ENCODE results near the gene FAM3B.

The FAM3B gene, protein sequence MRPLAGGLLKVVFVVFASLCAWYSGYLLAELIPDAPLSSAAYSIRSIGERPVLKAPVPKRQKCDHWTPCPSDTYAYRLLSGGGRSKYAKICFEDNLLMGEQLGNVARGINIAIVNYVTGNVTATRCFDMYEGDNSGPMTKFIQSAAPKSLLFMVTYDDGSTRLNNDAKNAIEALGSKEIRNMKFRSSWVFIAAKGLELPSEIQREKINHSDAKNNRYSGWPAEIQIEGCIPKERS

DNA sequence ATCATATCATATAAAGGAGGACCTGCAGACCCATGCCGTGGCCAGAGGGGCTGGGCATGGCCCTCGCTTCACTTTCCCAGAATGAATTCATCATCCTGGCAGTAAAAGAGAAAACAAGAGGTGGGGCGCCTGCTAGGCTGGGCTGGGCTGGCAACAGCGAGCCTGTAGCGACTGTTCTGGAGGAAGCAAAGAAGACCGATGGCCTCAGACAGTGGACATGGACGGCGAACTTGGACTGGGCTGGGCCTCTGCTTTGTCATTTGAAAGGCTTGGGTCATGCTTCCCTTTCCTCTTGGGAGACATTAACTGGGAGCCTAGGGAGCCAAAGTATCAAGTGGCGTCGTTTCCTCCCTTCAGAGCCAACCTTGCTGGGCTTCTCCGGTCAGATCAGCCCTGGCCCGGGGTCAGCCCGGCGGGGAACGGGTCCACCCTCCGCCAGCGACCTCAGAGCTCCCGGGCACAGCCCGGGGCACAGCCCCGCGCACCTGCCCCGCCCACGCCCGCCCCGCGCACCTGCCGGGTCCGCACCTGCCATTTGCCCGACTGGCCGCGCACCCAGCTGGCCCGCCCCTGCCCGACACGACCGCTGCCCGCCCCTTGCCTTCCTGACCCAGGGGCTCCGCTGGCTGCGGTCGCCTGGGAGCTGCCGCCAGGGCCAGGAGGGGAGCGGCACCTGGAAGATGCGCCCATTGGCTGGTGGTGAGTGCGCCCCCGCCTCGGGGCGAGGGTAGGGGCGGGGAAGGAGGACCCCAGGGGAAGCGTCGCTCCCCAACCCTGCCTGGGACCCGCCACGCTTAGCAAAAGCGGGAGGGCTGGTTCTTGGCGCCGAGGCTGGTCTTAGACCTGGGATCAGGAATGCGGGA, at the start of gene FAM3B:
Gene FAM3B, plus strand, starts transcription at position 602 of the 863 bp plus-strand sequence. Its CDS starts 79 bp downstream, at position 681.
- TF ChIP-seq, protein P1, sequence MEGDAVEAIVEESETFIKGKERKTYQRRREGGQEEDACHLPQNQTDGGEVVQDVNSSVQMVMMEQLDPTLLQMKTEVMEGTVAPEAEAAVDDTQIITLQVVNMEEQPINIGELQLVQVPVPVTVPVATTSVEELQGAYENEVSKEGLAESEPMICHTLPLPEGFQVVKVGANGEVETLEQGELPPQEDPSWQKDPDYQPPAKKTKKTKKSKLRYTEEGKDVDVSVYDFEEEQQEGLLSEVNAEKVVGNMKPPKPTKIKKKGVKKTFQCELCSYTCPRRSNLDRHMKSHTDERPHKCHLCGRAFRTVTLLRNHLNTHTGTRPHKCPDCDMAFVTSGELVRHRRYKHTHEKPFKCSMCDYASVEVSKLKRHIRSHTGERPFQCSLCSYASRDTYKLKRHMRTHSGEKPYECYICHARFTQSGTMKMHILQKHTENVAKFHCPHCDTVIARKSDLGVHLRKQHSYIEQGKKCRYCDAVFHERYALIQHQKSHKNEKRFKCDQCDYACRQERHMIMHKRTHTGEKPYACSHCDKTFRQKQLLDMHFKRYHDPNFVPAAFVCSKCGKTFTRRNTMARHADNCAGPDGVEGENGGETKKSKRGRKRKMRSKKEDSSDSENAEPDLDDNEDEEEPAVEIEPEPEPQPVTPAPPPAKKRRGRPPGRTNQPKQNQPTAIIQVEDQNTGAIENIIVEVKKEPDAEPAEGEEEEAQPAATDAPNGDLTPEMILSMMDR (conservative IDR thresholded peaks at IDR 0.05; ENCODE audit: low read length) = no peak
- H3K4me3 ChIP-seq (ENCODE audit: low read length) = no peak within 1 kb of the TSS
- no peak for DNase-seq (ENCODE audit: low read depth)

DNA sequence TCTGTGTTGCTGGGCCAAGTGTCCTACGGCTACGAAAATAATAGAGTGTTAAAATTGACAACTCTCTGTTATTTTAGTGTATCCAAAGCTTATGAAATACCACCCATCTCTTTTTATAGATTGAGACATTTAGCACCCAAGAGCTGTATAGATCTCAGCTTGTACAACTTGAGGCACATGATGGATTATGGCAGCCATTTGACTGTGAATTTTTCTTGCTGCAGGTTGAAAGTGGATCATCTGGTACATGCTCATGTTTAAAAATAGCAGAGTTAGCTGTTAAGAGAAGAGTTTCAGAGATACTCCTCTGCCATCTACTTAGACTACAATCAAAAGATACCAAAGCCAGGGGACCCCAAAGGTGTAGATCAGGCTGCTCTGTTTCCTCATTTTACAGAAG, 49.3 kb upstream of the FAM3B start:
- TF ChIP-seq, protein P1 (conservative IDR thresholded peaks at IDR 0.05; ENCODE audit: low read length) = no peak
- no peak overlapping the region for H3K4me3 ChIP-seq (ENCODE audit: low read length)
- no peak for DNase-seq (ENCODE audit: low read depth)

DNA sequence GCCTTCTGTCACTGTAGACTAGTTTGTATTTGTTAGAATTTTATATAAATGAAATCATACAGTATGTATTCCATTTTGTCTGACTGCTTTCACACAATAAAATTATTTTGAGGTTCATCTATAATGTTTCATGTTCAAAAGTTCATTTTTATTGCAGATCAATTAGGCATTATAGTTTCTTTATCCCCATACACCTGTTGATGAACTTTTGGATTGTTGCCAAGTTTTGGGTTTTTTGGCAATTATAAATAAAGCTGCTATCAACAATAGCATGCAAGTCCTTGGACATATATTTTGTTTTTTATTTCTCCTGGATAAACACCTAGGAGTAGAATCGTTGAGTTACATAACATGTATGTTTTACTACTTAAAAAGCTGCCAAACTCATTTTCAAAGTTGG, 47.1 kb upstream of the FAM3B start:
- H3K4me3 ChIP-seq (ENCODE audit: low read length) = no peak overlapping the region
- TF ChIP-seq, protein P1 (conservative IDR thresholded peaks at IDR 0.05; ENCODE audit: low read length) = no peak
- no peak for DNase-seq (ENCODE audit: low read depth)

DNA sequence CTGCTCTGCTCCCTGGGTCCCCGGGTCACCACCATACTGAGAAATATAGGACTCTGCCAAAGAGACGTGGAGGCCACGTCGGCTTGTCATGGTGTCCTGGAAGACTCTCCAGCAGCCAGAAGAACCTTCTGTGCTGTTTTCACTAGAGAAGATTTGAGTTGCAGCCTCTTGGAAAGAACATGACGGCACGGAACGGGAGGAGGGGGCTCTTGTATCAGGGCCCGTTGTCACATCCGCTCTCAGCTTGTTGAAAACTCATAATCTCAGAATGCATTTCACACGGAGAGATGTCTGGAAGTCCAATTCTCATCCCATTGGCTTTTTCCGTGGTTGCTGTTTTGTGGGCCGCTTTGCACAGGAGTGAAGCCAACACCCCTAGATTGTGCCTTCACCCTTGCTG, 39.4 kb upstream of the FAM3B start:
- H3K4me3 ChIP-seq (ENCODE audit: low read length) = no peak overlapping the region
- TF ChIP-seq, protein P1 (conservative IDR thresholded peaks at IDR 0.05; ENCODE audit: low read length) = no peak
- no peak for DNase-seq (ENCODE audit: low read depth)

DNA sequence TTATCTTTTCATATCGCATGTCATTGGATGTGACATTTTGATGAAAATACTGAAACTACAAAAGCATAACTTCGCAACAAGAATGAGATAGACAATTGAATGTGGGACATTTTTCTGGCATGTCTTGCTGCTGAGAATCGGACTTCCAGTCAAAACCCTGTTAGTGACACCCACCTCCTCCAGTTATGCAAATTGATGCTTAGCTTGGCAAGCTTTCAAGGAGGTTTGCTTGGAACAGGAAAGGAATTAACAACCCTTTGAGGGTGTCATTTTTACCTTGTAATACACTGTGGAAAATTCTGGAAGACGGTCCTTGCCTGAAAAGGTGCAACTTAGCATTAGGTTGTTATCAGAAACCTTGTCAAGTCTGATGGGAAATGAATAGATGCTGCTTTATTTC, 38.8 kb upstream of the FAM3B start:
- no peak overlapping the region for H3K4me3 ChIP-seq (ENCODE audit: low read length)
- TF ChIP-seq, protein P1 (conservative IDR thresholded peaks at IDR 0.05; ENCODE audit: low read length) = no peak
- DNase-seq (ENCODE audit: low read depth) = no peak

DNA sequence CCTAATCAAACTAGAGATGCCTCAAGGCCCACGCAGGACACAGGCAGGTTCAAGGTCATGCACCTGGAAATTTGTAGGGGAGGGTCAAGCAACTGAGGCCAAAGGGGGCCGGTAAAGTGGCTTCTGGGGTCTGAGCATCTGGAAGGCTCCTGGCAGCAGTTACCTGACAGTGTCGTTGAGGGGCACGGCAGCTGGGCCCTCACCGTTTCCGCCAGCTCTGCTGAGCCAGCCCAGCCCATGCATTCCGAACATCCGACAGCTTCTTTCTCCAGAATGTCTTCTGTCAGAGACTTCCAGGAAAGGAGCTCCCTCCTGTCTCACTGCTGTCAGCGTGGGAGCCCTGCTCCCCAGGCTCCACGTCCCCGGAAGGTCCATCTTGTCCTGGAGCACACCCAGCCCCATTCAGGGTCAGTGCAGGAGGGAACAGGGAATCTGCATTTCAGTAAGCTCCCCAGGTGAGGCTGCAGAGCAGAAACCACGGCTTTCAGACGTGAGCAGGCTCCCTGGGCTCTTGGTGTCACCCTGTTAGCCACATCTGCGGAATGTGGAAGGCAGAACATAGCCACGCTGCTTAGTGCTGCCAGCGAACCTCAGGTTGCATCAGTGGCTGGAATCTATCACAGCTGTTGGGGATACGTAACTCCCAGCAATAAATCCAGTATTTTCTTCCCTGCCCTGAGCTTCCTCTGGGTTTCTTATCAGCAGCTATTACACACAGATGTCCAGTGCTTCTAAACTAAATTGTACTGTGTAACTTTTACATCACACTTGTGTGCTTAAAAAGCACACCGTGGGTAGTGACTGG, 36.3 kb upstream of the FAM3B start:
- peak overlapping the region; percentile 15; the same call in 1 of the 2 replicates for H3K4me3 ChIP-seq (ENCODE audit: low read length)
- DNase-seq (ENCODE audit: low read depth) = peak; percentile 90
- TF ChIP-seq, protein P1 (conservative IDR thresholded peaks at IDR 0.05; ENCODE audit: low read length) = no peak
